NOMO-1 treated with dmso at 0.1 percent for 144 hours (cell line): Measurements from ENCODE around the gene ARID3A.
"Not testable (repeated sequence)": the region's sequence is repeated elsewhere in the genome, so short reads cannot be mapped to it uniquely, and the experiment has no call there.

Source experiments
- DNase-seq: peaks from one replicate; lab custom pipeline; 2025; ENCODE audit not compliant: unreplicated experiment; lab: John Stamatoyannopoulos, UW

ARID3A gene

DNA sequence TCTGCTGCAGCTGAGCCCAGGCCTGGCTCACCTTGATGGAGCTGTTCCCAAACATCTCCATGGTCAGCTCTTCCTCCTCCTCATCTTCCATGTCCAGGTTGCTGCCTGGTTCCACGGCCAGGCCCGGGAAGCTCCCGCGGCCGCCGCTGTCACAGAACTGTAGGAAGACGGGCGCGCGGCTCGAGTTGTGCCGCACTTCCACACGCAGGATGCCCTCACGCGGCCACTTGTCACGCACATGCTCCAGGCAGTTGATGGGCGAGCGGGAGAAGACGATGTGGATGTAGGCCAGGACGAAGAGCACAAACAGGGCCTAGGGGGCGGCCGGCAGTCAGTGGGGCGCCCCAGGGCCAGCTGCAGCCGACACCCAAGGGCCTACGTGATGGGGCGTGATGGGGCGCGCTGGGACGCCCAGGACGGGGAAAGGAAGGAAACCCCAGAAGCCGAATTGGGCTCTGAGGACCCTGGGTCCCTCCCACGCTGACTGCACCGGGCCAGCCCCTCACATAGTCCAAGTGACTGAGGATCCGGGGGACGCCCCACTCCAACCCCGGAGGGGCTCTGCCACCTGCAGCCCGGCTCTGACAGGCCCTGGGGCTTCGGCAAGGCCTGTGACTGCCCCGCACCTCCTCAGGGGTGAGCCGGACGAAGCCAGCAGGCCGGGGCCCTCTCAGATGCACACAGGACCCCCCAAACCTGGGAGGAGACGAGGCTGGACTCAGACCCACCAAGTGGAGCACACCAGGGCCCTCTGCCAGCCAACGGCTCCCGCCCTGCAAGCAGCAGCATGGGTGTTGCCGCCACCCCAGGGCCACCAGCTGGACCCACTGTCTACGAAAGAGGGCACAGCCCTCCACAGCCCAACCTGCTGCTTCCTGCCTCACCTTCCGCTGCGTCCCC, 88.6 kb downstream of the ARID3A start:
- no peak for DNase-seq

DNA sequence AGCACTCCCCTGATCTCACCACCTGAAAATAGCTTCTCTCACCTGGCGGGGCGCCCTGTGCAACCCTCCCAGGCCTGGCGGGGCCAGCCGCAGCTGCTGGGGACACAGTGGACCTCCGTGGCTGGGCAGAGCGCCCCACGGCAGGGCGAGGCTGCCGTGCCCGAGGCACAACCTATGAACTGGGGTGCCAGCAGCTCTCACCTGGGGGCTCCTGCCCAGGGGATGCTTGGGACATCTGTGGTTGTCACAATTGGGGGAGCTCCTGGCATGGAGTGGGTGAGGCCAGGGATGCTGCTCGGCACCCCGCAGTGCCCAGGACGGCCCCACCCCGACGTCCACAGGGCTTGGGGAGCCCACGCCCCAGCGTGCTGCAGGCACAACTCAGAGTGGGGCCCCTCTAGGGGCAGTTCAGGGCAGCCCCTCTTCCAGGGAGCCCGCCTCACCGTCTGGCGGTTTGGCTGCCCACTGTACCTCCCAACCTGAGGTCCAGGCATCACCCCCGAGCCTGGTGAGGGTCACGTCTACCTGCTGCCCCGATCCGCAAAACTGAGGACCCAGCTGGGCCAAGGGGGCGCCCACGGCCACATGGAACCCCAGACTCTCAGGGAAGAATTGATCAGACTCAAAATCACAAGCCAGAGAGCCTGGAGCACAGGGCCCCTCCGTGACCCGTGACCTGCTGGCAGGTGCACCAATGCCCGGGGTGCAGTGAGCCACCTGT, 89.4 kb downstream of the ARID3A start:
- no peak for DNase-seq

- no peak for DNase-seq
These were observed 90.2 kb downstream of the ARID3A start for GRCh38 chr19:1015782-1016646.

- no peak for DNase-seq
These were observed 90.8 kb downstream of the ARID3A start for GRCh38 chr19:1016647-1017114.

- no peak for DNase-seq
These were observed 91.5 kb downstream of the ARID3A start for GRCh38 chr19:1017115-1017905.

DNA sequence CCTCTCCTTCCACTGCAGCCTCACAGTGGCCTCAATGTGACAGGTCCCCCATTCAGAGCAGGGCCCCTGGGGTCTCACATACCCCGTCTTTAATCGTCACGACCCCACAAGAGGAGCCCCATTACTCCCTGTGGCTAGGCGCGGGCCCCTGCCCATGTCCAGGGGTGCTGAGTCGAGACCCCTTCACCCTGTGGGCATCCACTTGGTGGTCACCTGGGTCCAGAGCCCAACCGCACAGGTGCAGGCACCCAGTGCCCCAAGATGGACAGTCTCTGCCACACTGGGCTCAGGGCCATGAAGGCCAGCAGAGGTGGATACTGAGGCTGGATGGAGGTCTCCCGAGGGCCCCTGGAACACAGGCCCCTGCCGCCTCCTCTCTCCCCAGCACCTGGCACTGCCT, 92.1 kb downstream of the ARID3A start:
- DNase-seq, result no peak

- DNase-seq, result no peak
These were observed 92.6 kb downstream of the ARID3A start for GRCh38 chr19:1018393-1018792.

GRCh38 chr19:1018932-1019615, 93.2 kb downstream of the ARID3A start:
- DNase-seq, result no peak

DNA sequence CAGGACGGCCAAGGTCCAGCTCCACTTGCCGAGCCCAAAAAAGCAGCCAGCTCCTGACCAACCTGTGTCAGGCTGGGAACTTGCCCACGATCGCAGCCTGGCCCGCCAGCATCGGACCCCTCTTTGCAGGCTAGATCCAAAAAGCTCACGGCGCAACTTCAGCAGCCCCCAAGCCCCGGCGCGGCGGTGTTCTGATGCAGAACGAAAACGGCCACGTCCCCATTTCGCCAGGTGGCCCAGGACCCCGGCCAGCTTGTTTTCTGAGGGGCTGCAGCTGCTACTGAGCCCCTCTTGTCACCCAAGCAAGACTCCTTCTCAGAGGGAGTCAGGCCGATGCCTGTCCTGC, 93.8 kb downstream of the ARID3A start:
- DNase-seq, result no peak

DNA sequence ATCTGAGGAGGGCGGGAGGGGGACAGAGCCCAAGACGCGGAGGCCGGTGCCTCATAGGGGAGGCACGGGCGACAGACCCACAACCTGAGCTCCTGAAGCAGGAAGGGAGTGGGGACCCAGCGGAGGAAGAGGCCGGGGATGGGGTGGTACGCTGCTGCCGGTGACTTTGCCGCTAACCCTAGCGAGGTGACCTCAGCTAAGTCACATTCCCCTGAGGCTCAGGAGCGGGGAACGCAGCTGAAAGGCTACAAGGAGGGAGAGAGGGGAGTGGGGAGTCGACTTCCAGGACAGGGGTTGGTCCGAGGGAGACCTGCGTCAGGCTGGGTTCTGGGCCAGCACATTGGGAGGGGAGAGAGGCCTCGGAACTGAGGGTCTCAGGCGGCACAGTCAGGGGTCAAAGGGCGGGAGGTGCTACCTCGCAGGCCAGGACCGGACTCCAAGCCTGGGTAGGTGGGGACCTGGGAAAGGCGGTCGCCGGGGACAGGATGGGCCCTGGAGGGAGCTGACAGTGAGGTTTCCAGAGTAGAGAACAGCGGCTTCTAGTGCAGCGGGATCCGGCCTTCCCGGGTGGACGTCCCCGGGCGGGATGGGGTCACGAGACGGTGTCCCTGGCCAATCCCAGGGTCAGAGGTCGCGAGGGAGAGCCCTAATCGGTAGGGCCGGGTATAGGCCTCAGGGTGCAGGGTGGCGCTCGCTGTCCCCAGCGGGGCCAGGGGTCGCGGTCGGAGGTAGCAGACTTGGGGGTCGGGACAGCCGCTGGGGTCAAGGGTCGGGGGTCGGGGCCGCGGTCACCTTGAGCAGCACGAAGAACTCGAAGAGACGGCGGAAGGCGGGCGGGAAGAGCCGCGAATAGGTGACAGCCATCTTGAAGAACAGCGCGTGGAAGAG, 94.4 kb downstream of the ARID3A start:
- no peak for DNase-seq

GRCh38 chr19:1020868-1021425, 95.1 kb downstream of the ARID3A start, which contains the start of gene TMEM259:
TSS of gene TMEM259 (minus strand) at chr19:1021123. CDS start at chr19:1020996, 127 bp downstream.
- peak; percentile 95 for DNase-seq

DNA sequence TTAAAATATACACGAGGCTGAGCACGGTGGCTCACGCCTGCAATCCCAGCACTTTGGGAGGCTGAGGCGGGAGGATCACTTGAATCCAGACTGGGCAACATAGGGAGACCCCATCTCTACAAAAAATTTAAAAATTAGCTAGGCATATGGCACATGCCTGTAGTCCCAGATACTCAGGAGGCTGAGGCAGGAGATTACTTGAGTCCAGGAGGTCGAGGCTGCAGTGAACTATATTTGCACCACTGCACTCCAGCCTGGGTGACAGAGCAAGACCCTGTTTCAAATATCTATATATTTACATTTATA, 98.0 kb downstream of the ARID3A start:
- DNase-seq, result not testable (repeated sequence)

DNA sequence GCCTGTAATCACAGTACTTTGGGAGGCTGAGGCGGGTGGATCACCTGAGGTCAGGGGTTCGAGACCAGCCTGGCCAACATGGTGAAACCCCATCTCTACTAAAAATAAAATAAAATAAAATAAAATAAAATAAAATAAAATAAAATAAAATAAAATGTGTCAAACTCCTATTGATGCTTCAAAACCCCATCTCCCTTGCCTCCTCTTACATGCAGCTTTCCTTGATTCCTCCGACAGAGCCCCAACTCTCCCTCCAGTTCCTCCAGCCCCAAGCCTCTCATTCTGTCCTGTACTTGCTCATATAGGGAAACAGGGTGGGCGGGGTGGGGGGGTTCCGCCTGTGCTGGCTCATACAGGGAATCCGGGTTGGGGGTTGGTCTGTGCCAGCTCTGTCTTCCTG, 99.2 kb downstream of the ARID3A start:
- DNase-seq, result not testable (repeated sequence)
